Tibial nerve (tissue), 3 donors: ENCODE data around the gene SFXN5.

Source experiments
- CTCF ChIP-seq, 5 experiments: fragments of 200-600 bp in 3 of 5; fragments of 450-650 bp in 2 of 5; sonication (generic) in 3 of 5; IDR thresholded peaks; one replicate each; pipeline ENCODE4 v1.5.1; 2016 to 2019; ENCODE audit warnings: antibody characterized with exemption in 5 of 5, mild to moderate bottlenecking in 3 of 5, moderate library complexity in 2 of 5
- POLR2A ChIP-seq, 2 donors: fragments of 450-650 bp; IDR thresholded peaks; one replicate each; pipeline ENCODE4 v1.6.1; 2017; ENCODE audit warnings: antibody characterized with exemption in 2 of 2, mild to moderate bottlenecking in 2 of 2, moderate library complexity in 2 of 2

GRCh38 chr2:73020306-73020656, 51.2 kb downstream of the SFXN5 start:
- TF ChIP-seq CTCF (IDR thresholded peaks at IDR 0.05), result no peak
- TF ChIP-seq POLR2A (IDR thresholded peaks at IDR 0.05), result no peak
